Measurements from ENCODE around the gene CYB561.

GRCh38 chr17:63493411-63493810, 47.3 kb upstream of the CYB561 start:
- no peak for TF ChIP-seq CTCF (IDR thresholded peaks at IDR 0.05)
- no peak for TF ChIP-seq POLR2A (IDR thresholded peaks at IDR 0.05)
